HepG2 (cell line): Measurements from ENCODE around the gene ZC3H18. TPM values are rescaled to one million over a fixed set of nuclear protein-coding genes. Genes with fewer than 3 reads are reported as not detected.
A peak's percentile ranks its signal among the peaks of the same experiment; 100 is the strongest.

Source experiments
- ARID5B ChIP-seq: IDR thresholded peaks from 2 replicates; pipeline ENCODE4 v1.4.0; 2020; ENCODE audit warnings: mild to moderate bottlenecking, missing genetic modification reagents
- HNF1A ChIP-seq, 2 experiments: sonication (generic) in 1 of 2; formaldehyde crosslinking in 1 of 2; IDR thresholded peaks; 2 replicates each; pipeline versions ENCODE4 v1.4.0 to v1.6.1; 2016 to 2020; ENCODE audit warnings: borderline replicate concordance in 1 of 2, low read depth in 1 of 2, mild to moderate bottlenecking in 1 of 2, missing genetic modification reagents in 1 of 2
- HNRNPK ChIP-seq: fragments of 200-400 bp; formaldehyde crosslinking; IDR thresholded peaks from 2 replicates; pipeline ENCODE4 v1.6.1; 2018; ENCODE audit warnings: low read length, low read depth, moderate library complexity, mild to moderate bottlenecking; ENCODE audit not compliant: poor library complexity, severe bottlenecking
- MTA1 ChIP-seq: sonication (generic); formaldehyde crosslinking; IDR thresholded peaks from 2 replicates; pipeline ENCODE4 v1.4.0; 2020; ENCODE audit warnings: missing genetic modification reagents, mild to moderate bottlenecking, borderline replicate concordance
- NKX3-1 ChIP-seq: sonication (generic); formaldehyde crosslinking; IDR thresholded peaks from 2 replicates; pipeline ENCODE4 v1.5.0; 2020; ENCODE audit warnings: missing genetic modification reagents
- NR2C2 ChIP-seq: sonication (generic); formaldehyde crosslinking; IDR thresholded peaks from 2 replicates; pipeline ENCODE4 v1.4.0; 2020; ENCODE audit warnings: missing genetic modification reagents, mild to moderate bottlenecking, moderate library complexity, borderline replicate concordance
- NR2F6 ChIP-seq, 2 experiments: IDR thresholded peaks; 2 replicates each; pipeline ENCODE4 v1.6.1; 2016; ENCODE audit warnings: antibody characterized with exemption in 1 of 2, mild to moderate bottlenecking in 1 of 2
- PITX1 ChIP-seq: sonication (generic); formaldehyde crosslinking; IDR thresholded peaks from 2 replicates; pipeline ENCODE4 v1.5.1; 2020; ENCODE audit warnings: mild to moderate bottlenecking, missing genetic modification reagents
- RBM39 ChIP-seq: fragments of 200-400 bp; formaldehyde crosslinking; IDR thresholded peaks from one replicate; pipeline ENCODE4 v1.6.1; 2018; ENCODE audit warnings: antibody characterized with exemption, mild to moderate bottlenecking, low read depth, low read length; ENCODE audit not compliant: poor library complexity, severe bottlenecking
- REL ChIP-seq: sonication (generic); formaldehyde crosslinking; conservative IDR thresholded peaks from 2 replicates; pipeline ENCODE4 v1.8.0; 2022; ENCODE audit warnings: mild to moderate bottlenecking, missing genetic modification reagents, moderate library complexity
- ZKSCAN8 ChIP-seq: IDR thresholded peaks from 2 replicates; pipeline ENCODE4 v1.6.1; 2016; ENCODE audit warnings: borderline replicate concordance, missing genetic modification reagents, missing compliant biosample characterization
- ZNF143 ChIP-seq: sonication (generic); formaldehyde crosslinking; IDR thresholded peaks from 2 replicates; pipeline ENCODE4 v1.4.0; 2020; ENCODE audit warnings: missing genetic modification reagents
- ZNF18 ChIP-seq: sonication (generic); formaldehyde crosslinking; IDR thresholded peaks from 2 replicates; pipeline ENCODE4 v1.8.0; 2022; ENCODE audit warnings: mild to moderate bottlenecking, missing genetic modification reagents; ENCODE audit not compliant: insufficient replicate concordance
- ZNF317 ChIP-seq: sonication (generic); formaldehyde crosslinking; IDR thresholded peaks from 2 replicates; pipeline ENCODE4 v1.5.0; 2020; ENCODE audit warnings: mild to moderate bottlenecking, missing genetic modification reagents
- ZNF331 ChIP-seq: sonication (generic); formaldehyde crosslinking; IDR thresholded peaks from 2 replicates; pipeline ENCODE4 v1.4.0; 2020; ENCODE audit warnings: missing genetic modification reagents
- ZNF354B ChIP-seq: sonication (generic); formaldehyde crosslinking; IDR thresholded peaks from 2 replicates; pipeline ENCODE4 v1.8.0; 2022; ENCODE audit warnings: mild to moderate bottlenecking, missing genetic modification reagents
- ZNF577 ChIP-seq: sonication (generic); formaldehyde crosslinking; IDR thresholded peaks from 2 replicates; pipeline ENCODE4 v1.4.0; 2020; ENCODE audit warnings: mild to moderate bottlenecking, low read depth, missing genetic modification reagents, borderline replicate concordance
- polyA plus RNA-seq, 8 experiments: library from polyadenylated mRNA; depleted of rRNA in 3 of 8; stranded (reverse) in 7 of 8; unstranded in 1 of 8; fragments of >200 nt; fragmentation: Illumina TruSeq in 4 of 8; extraction: Trizol in 4 of 8; gene quantifications; 2 replicates each; pipeline versions ENCODE4 v1.2.1 to v1.2.3, GENCODE V29; 2011 to 2016; ENCODE audit warnings: low read depth in 4 of 8, missing spikeins in 1 of 8, mixed read lengths in 1 of 8; ENCODE audit not compliant: insufficient read depth in 1 of 8
- total RNA-seq, 5 experiments: library from RNA; depleted of rRNA; stranded (reverse); fragments of >200 nt; fragmentation: Illumina TruSeq; extraction: Trizol; gene quantifications; 2 replicates each; pipeline ENCODE4 v1.2.3, GENCODE V29; 2016; ENCODE audit warnings: low read depth in 1 of 5

ZC3H18 gene
- total and polyA plus RNA-seq, 2 of the 13 experiments (the other 11 are each of a cell fraction or from before 2014, with no cell fraction given): 11.2 to 27.4 TPM

- TF ChIP-seq ZNF577: no peak
- no peak for TF ChIP-seq NKX3-1 (CRISPR knock-in tag)
- peak; percentile 41; the same call in 1 of the 2 replicates for TF ChIP-seq ARID5B (CRISPR knock-in tag)
- no peak for TF ChIP-seq RBM39
- TF ChIP-seq HNF1A (IDR thresholded peaks at IDR 0.05; ENCODE audit: low read depth): no peak
- TF ChIP-seq HNF1A (CRISPR knock-in tag; IDR thresholded peaks at IDR 0.05; ENCODE audit: borderline replicate concordance): 0 out of 2 replicates have a peak, but pooled peaks have one; percentile 27
- peak; percentile 93 for TF ChIP-seq NR2F6 (IDR thresholded peaks at IDR 0.05)
- peak; percentile 95 for TF ChIP-seq NR2F6 (CRISPR knock-in tag; IDR thresholded peaks at IDR 0.05)
- no peak for TF ChIP-seq ZNF354B (CRISPR knock-in tag)
- TF ChIP-seq HNRNPK: no peak
- TF ChIP-seq ZNF18: peak; percentile 62
- no peak for TF ChIP-seq REL (CRISPR knock-in tag)
- no peak for TF ChIP-seq ZNF143 (CRISPR knock-in tag)
- TF ChIP-seq ZNF331: peak; percentile 47
- 0 out of 2 replicates have a peak, but pooled peaks have one; percentile 33 for TF ChIP-seq ZNF317
- TF ChIP-seq ZKSCAN8: peak; percentile 58; the same call in 1 of the 2 replicates
- peak; percentile 90 for TF ChIP-seq MTA1 (CRISPR knock-in tag)
- peak; percentile 80 for TF ChIP-seq PITX1
- peak; percentile 71 for TF ChIP-seq NR2C2 (CRISPR knock-in tag)
These were observed 27.8 kb downstream of the ZC3H18 start (continued) for GRCh38 chr16:88597856-88598491.
